GDM1 (cell line): Measurements from ENCODE around the gene CPNE4.
"Not testable (repeated sequence)": the region's sequence is repeated elsewhere in the genome, so short reads cannot be mapped to it uniquely, and the experiment has no call there.

Experiments
- DNase-seq: peaks from one replicate; lab custom pipeline; 2025; lab: John Stamatoyannopoulos, UW

The CPNE4 gene

DNA sequence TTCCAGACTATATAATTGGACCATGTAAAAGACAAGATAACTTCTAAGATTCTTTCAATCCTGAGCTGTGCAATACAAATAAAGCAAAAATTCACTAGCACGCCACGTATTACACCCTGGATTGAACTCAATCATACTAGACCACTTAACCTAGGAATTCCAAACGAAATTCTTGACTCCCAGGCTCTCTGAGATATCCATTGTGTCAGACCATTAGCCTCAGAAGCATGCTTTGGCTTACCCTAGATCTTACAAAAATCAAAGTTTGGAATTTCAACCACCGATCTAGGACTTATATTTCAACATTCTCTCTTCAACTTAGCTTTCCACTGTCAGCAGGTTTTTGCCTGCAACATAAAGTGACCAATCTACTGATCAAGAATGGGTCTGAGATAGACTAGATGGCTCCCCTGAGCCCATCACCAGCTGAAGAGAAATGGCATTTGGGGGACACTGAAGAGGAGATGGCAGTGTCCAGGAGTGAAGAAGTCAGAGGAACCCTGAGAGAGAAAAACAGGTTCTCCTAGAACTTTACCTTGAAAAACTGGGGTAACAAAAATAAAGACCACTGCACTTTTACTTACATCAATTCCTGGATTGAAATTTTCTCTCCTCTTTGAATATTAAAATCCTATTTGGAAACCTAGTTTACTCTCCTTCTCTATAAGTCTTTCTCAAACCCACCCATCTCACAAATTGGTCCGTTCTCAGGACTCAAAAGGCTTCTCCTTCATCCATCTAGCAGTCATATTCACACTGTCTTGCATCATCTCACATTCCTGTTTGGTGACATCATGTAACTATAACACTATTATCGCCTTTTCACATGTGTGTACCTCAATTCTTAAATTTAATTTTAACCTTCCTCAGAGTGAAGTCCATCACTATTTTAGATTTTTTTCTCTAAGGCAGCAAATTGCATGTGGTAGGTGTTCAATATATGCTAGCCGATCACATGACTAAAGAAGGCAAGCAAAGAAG, 18.5 kb downstream of the CPNE4 start:
- no peak for DNase-seq

DNA sequence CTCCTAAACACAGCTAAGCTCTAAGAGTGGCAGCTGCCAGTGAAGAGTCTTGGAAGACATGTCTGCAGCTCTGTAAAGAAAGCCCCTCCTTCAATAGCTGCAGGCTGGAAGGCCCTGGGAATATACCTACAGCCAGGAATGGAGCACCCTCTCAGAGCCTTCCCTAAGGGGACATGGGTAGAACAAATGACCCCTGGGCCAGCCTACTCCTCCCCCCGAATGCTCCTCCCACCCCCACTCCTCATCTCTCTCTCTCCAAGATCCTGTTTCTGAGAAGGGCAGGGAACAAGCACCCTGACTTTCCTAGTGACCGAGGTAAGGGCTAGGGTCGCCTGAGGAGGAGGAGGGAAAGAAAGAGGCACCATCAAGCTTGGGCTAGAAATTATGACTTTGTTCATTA, 20.7 kb downstream of the CPNE4 start:
- DNase-seq, result no peak

DNA sequence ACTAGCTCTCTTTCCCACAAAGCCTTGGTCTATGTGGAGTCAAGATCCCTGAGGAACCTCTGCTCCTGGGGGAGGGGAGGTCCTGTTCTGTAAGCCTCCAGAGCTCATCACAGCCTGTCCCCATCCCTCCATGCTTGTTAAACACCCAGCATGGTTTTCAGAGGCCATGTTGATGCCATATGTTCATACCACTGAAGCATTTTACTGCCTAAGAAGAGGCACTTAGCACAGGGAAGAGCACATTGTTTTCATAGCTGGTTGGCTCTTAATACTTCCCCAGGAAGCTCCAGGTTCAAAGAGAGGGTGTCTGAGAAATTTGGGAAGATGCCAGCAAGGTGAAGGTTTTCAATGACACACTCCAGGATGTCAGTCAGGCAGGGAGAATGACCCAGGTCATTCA, 25.6 kb downstream of the CPNE4 start:
- DNase-seq, result no peak

DNA sequence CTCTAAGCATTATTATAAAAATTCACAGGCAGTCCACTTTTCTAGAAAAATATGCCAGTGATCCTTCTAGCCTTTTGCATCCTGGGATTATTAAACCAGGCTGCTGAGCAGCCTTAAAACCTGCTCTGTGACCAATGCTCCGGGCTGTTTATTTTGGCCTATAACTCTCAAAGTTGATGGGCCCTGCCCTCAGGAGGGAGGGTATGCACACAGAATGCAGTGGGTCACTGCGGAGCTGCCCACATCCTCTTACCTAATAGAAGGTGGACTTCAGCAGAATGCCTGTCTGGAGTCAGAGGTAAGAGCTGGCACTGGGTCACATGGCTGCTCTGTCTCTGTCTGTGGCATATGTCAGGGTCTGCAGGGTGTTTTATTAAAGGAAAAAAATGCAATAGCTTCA, 26.0 kb downstream of the CPNE4 start:
- DNase-seq, result no peak

DNA sequence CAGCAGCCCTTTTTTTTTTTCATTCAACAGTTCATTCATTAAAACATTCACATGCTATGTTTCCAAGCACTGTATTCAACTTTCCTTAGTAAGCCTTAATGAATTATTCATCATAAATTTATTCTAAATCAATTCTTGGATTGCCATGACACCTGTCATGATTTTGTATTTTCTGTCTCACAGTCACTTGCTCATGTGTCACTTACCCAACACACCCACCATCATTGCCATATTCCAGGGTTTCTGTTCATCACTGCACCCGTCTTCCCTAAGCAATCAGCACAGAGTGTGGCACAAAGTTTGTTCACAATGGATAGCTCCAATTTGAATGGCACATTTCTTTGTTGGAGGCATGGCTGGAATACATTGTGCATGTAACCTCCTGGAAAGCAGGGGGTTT, 27.2 kb downstream of the CPNE4 start:
- DNase-seq, result no peak

DNA sequence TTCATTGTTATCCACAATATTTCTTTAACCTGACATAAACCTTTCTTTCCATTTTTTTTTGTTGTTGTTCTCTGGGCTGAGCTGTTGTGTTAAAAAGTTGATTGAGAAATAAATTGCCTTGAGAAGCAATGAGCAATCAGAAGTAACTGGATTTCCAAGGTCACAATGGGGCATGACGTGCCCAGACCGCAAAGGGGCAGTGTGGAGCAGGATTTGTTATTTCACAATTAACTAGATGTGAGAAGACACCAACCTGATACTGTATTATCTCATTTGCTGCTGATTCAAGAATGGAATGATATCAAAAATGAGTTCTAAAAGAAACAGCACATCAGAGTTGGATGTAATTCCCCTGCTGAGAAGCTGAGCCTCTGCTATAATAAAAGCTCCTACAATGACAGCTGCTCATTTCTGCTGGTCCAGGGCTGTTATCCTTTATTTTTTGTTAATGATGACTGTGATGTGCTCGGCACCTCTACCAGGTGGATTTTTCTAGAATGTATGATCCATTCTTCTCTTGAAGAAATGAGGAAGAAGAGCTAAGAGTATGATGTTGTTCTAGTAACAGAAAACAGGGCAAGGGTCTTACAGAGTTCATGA, 28.1 kb downstream of the CPNE4 start:
- no peak for DNase-seq

DNA sequence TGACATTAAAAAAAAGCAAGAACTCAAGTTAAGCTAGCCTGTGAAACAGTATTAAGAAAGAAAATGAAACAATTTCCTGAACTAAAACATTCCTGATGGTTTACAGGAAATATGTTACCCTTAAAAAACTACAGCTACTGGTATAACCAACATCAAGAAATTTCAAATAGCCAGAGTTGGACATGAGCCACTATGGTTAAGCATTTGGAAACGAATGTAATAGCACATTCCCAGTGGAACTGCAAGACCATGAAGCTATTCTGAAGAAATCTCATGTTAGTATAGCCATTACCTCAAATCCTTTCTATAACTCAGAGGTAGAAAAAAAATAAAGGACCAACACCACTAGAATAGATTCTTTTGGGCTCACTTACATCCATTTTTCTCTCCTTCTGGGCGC, 30.2 kb downstream of the CPNE4 start:
- no peak for DNase-seq

DNA sequence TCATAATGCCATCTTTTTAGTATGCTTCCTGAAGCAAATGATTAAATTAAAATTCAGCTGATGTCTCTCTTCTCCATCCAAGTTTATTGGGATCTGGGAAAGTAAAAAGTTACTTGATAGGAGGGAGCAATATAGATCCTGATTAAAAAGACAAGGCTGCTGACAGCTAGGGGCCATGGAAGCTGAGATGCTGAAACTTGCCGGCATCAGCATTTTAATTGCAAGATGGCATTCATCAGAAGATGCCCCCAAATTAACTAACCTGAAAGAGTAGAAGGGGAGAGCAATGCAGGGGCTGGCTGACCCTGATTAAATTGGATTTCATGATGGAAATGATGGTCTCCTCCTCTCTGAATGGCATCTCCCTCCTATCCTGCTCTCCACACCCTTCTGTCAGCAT, 31.1 kb downstream of the CPNE4 start:
- DNase-seq, result no peak

DNA sequence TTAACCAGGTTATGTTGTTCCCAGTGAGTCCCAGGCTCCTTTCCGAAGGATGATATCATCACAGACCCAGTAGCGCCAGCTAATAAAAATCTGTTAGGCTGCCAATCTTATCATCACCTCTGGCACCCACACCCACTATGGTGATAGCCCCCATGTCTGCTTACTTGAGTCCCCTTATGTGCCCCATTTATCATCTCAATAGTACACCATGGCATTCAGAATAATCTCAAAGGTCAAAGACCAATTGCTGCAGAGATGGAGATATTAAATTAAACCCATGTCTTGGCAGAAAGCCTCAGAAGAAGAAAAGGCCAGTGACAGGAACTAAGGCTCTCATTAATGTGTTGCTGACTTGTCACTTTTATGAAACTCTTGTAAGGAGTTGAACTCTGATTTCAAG, 32.8 kb downstream of the CPNE4 start:
- DNase-seq, result no peak

DNA sequence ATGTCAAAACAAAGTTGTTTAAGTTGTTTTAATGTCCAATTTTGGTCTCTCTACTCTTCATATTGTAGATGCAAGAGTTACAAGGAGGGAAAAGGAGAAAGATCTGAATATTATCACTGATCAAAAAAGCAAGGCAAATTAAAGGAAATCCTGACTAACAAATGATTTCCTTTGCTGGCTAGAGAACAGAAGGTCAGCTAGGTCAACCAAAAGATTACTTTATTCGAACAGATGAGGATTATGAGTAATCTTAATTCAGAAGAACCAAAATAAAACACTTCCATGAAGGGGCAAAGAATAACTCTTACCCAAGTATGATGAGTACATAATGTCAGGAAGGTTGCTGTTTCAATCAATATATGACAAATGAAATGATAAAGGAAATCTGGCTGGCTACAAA, 33.8 kb downstream of the CPNE4 start:
- DNase-seq, result no peak

DNA sequence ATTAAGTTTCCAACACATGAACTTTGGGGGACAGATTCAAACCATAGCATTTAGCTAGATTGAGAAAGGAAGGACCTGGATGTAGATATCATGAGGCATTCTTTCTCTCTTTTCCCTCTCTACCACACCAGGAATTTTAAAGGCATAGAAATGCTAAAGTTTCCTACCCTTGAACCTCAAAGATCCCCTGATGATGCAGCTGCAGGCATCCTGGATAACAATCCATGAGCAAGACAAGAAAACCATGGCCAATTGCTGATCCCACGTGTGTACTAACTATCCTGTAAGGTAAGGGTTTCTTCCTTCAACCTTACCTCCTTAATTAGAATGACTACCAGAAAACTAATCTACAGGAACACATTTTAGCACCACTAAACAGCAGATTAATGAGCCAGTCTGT, 36.8 kb downstream of the CPNE4 start:
- no peak for DNase-seq

DNA sequence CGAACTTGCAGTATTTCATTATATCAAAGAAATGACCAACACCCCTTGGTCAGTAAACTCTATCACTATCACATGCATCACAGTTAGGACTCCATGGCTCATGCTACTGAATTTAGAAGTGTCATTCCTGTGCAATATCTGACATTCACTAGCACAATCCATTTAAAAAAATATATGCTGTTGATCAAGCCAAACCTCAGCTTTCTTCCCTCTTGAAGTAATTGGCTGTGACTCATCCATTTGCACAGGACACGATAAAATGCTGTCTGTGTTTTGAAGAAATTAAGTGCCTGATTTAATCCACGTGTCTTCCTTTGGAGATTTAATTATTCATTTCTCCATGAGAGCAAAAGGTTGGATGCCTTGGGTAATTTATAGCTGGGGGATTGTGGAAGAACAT, 38.9 kb downstream of the CPNE4 start:
- no peak for DNase-seq

DNA sequence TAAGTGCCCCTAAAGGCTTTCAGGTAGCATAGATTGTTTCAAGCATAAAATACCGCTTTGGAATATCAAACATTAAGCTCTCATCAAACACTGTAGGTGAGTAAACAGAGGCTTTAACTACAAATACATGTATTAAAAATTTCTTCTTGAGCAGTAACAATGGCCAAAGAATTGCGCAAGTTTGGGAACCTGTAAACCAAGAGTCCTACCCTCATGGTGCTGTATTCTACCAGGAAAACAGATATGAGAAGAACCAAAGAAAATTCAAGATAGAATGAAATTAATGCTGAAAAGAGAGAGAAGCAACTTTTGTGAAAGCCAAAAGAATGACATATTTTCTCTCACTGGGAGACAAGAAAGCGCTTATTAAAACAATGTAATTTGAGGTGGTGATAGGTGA, 45.5 kb downstream of the CPNE4 start:
- no peak for DNase-seq

DNA sequence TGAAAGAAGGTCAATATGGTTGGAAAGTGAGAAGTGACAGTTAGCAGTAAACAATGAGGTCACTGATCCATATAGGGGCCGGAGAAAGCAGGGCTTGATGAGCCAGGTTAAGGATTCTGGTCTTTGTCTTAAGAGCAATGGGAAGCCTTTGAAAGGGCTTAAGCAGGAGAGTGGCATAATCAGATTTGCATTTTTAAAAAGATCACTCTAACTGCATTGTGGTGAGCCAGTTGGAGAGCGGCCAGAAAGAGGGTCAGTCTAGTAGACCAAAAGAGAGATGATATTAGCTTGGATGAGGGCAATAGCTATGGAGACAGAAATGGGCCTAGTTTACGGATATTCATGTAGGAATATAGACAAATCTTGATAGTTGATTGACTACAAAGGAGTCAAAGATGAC, 46.6 kb downstream of the CPNE4 start:
- DNase-seq, result no peak

DNA sequence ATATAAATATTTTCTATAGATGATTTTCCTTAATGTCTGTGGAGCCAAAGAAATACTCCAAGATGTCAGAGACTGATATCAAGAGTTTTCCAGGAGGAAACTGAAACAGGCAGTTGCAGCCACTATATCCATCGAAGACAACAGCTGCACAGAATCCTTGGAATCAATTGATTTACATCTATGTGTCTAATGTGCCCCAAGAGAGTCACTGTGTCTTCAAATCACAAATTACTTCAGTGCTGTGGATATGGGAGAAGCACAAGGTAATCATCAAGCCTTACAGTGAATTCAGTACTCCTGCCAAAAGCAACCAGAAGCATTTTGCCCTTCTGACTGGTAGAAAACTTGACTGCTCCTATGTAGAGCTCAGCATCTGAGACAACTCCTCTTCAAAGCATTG, 51.1 kb downstream of the CPNE4 start:
- no peak for DNase-seq

DNA sequence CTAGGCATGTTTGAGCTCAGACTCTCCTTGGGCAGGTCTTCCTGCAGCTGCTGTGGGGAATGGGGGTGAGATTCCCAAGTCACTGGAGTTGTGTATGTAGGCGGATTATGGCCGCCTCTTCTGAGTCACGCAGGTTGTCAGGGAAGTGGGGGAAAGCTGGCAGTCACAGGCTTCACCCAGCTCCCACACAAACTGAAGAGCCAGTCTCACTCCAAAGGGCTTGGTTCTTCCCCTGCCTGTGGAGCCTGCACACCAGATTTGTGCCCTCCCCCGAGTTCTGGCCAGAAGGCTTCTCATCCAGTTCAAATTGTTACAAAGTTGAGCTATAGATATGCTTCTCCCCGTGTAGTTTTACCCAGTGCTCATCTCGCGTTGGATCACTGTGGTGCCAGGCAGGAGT, 53.5 kb downstream of the CPNE4 start:
- DNase-seq, result no peak

DNA sequence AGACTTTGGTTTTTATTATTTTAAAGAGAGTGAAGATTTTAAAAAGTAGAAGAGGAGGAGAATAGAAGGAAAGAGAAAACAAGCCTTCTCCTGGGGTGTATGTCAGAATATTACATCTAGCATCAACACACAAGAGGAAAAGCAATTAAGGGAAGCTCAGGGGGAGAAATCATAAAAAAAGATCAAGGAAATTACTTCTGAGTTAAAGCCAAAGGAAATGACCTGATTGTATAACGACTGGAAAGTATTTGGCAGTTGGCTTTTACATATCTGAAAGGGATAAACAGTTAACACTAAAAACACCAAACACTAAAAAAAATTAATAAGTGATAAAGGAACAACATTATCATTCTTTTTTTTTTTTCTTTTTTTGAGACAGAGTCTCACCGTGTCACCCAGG, 58.4 kb downstream of the CPNE4 start:
- no peak for DNase-seq

DNA sequence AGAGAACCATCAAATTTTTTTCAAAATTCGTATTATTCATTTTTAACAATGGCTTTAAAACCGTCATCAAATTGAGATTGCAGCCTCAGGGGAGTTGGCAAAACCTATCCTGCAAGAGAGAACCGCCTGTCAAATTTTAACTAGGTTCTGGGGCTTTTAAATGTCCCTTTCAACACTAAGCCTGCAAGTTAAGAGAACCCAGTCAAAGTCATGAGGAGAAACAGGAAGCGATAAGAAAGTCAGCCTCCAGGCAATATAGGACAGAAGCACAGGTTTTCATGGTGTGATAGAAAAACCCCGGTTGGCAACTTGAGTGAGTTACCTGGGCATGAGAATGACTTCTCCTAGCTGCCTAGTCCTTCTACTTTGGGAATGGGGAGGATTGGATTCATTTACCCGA, 59.8 kb downstream of the CPNE4 start:
- no peak for DNase-seq

DNA sequence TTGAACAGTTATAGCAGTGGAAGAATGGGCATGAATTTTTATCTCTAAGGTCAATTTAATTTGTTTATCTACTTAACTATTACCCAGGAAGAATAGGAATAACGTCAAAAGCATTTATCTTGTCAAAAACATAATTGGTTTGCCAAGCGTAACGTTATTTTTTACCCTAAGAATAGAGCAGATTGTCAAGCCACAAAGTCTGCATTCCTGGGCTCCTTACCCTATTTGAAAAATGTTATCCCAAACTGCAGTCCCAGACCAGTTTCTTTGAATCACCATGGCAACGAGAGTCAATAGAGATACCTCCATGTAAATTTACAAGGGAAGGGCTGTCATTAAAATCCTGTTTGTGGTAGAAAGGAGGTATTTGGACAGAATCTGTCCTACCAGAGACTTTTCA, 61.1 kb downstream of the CPNE4 start:
- DNase-seq, result no peak

DNA sequence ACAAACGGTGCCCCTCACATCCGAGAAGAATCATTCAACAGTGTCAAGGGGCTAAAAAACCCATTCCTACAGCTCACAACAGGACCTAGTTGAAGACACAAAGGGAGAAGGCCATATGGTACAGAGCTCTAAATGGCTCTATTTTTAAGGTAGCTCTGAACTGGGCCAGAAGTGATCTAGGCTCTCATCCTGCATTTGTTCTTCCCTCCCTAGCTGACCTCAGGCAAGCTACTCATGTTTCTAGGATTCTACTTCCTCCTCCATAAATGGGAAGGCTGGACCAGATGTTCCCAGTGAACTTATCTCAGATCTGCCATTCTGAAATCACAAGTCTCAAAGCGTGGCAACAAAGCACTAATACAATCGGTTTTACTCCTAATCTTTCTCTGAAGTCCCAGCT, 62.3 kb downstream of the CPNE4 start:
- DNase-seq, result no peak

DNA sequence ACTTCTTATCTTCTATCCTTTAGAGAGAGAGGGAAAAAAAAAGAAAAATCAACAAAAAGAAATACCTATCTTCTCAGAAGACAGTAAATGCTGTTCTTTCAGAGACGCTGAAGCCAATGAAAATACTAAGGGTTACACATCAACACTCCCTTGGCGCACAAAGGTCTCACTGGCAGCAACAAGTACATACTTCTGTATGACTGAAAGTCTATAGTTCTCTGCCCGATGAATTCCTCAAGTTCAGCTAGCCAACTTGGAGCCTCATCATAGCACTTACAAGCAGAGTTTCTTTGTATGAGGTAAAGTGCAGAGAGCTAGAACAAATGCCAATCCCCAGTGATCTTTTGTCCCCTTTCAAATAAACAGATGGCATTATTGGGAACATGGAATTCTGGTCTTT, 62.7 kb downstream of the CPNE4 start:
- no peak for DNase-seq

DNA sequence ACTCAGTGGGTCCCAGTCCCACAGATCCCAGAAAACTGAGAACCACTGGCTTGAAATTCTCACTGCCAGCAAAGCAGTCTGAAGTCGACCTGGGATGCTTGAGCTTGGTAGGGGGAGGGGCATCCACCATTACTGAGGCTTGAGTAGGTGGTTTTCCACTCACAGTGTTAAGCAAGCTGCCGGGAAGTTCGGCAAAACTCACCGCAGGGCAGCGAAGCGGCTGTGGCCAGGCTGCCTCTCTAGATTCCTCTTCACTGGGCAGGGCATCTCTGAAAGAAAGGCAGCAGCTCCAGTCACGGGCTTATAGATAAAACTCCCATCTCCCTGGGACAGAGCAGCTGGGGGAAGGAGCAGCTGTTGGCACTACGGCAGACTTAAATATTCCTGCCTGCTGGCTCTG, 71.4 kb downstream of the CPNE4 start:
- DNase-seq, result not testable (repeated sequence)

DNA sequence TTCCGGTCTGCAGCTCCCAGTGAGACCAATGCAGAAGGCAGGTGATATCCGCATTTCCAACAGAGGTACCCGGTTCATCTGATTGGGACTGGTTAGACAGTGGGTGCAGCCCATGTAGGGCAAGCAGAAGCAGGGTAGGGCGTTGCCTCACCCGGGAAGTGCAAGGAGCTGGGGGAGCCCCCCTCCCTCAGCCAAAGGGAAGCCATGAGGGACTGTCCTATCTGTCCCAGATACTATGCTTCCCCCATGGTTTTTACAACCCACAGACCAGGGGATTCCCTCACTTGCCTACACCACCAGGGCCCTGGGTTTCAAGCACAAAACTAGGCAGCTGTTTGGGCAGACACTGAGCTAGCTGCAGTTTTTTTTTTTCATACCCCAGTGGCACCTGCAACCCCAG, 71.8 kb downstream of the CPNE4 start:
- DNase-seq, result no peak

DNA sequence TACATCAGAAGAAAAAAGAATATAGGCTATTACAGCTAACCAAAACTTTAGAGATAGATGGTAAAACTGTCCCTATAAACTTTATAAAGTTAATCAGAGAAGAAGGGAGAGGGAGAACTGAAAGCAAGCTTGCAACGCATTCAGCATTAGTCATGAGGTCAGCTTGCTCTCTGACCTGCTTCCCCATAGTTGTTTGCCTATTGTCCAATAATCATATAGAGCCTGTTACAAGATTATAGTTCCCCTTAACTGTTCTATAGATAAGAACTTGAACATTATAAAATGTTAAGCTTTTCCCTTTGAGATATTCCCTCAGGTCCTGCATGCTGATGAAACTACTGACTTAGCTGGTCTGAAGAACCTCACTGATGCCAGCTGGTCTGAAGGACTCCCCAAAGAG, 74.5 kb downstream of the CPNE4 start:
- no peak for DNase-seq
